Stimulated activated CD4-positive, alpha-beta T cell treated with anti-CD3 and anti-CD28 coated beads, Interleukin-1b, Interleukin-23, amount 100 ng/mL, for 48 hours (primary cell): ENCODE results near the gene OR6K3.
"Not testable (repeated sequence)": the region's sequence is repeated elsewhere in the genome, so short reads cannot be mapped to it uniquely, and the experiment has no call there.

Experiments
- DNase-seq: peaks from one replicate; pipeline ENCODE4 v3.0.0-alpha.2; 2020

Gene OR6K3, protein sequence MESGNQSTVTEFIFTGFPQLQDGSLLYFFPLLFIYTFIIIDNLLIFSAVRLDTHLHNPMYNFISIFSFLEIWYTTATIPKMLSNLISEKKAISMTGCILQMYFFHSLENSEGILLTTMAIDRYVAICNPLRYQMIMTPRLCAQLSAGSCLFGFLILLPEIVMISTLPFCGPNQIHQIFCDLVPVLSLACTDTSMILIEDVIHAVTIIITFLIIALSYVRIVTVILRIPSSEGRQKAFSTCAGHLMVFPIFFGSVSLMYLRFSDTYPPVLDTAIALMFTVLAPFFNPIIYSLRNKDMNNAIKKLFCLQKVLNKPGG

GRCh38 chr1:158720620-158721019 lies at the start of gene OR6K3:
Gene OR6K3, minus strand, starts transcription at chr1:158720720. Its CDS starts 2,605 bp downstream, at chr1:158718115.
- DNase-seq, result no peak

GRCh38 chr1:158754420-158754819 lies 33.9 kb upstream of the OR6K3 start, which contains the start of gene OR6K6:
Gene OR6K6, plus strand, starts transcription at chr1:158754720. Its CDS starts 168 bp downstream, at chr1:158754888.
- no peak for DNase-seq

- no peak for DNase-seq
These were observed 31.7 kb upstream of the OR6K3 start for GRCh38 chr1:158752155-158752712.

DNA sequence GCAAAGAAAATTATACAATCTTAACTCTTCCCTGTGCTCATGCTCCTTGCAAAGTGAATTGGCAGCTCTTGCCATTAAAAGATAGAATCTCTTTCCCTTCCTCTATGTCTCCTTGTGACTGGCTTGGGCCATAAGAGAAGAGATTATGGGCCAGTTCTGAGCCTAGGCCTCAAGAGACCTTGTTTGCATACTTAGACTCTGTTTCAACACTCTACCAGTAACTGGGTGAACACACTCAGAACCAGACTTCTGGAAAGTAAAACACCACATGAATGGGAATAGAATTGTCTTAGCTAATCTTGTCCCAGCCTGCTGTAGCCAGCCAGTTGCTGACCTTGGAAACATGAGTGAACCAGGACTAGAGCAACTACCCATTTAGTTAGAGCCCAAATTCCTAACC lies 15.3 kb upstream of the OR6K3 start:
- no peak for DNase-seq

DNA sequence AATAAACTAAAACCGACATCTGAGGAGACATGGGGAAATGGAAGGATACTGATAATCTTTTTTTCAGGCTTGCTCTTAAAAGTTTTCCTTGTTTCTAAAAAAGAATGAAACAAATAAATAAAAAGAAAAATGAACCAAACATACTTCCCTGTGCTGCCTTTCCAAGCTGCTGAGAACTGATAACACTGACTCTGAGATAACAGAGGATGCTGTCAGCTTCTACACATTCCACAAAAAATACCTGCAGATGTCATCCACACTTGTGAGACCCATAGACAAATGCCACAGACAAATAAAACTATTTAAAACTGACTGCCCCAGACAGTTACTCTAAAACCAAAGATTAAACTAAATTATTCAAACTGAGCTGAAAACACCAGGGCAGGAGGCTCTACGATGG lies 12.0 kb upstream of the OR6K3 start:
- DNase-seq, result no peak

- no peak for DNase-seq
These were observed 11.2 kb upstream of the OR6K3 start for GRCh38 chr1:158731707-158732106.

DNA sequence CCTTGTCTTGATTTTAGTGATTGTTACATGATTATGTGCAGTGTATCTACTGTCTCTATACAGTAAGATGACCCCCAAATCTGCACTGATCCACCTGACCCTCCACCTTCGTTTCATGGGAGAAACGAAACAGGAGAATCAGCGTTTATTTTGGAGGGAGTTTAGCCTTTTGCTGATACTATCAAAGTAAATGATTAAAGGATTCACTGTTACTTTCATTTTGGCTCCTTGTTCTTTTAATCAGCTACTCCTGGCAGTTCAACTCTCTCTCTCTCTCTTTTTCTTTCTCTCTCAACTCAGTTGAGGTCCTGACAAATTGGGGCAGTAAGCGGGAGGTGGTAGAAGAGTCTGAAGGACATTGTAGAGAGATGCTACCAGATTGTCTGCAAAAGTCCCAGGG lies 9.9 kb upstream of the OR6K3 start:
- DNase-seq, result no peak

DNA sequence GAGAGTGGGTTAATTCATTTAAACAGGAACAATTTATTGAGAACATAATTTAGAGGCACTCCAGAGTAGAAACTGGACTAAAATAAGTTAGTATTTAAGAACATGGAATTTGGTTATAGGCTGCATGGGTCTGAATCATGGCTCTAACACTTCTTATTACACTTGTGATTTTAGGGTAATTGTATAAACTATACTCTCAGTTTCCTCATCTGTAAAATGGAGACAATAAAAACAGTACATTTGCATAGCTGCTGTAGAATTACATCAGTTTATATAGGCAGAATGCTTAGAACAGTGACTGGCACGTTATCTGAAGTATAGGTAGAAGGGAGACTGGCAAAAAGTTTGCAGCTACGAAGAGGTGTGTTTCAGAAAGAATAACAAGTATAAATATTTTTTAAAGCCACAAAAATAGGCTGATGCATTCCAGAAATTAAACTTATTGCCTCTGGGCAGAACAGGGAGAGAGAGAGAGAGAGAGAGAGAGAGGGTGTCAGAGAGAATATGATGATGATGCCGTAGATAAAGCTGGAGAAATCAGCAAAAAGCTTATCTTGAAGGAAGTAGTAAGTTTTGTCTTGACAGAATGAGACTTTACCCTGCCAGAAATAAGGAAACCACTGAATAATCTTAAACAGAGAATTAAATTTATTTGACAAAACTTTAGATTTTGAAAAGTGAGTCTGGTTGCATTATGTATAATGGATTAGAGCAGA lies 8.1 kb upstream of the OR6K3 start:
- no peak for DNase-seq

DNA sequence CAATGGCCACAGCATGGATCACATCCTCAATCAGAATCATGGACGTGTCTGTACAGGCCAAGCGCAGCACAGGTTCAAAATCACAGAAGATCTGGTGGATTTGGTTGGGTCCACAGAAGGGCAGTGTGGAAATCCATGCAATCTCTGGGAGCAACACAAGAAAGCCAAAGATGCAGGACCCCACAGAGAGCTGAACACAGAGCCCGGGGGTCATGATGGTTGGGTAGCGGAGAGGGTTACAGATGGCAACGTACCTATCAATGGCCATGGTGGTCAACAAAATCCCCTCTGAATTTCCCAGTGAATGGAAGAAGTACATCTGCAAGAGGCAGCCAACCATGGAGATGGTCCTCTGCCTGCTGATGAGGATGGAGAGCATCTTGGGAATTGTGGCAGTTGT lies 3.9 kb upstream of the OR6K3 start:
- no peak for DNase-seq

- DNase-seq, result no peak
These were observed 856 bp downstream of the OR6K3 start for GRCh38 chr1:158719664-158720063.

GRCh38 chr1:158717344-158717743 lies 3.2 kb downstream of the OR6K3 start:
- no peak for DNase-seq

GRCh38 chr1:158716335-158716734 lies 4.2 kb downstream of the OR6K3 start:
- DNase-seq, result no peak

GRCh38 chr1:158714754-158715153 lies 5.8 kb downstream of the OR6K3 start:
- no peak for DNase-seq

- no peak for DNase-seq
These were observed 9.4 kb downstream of the OR6K3 start for GRCh38 chr1:158711098-158711497.

DNA sequence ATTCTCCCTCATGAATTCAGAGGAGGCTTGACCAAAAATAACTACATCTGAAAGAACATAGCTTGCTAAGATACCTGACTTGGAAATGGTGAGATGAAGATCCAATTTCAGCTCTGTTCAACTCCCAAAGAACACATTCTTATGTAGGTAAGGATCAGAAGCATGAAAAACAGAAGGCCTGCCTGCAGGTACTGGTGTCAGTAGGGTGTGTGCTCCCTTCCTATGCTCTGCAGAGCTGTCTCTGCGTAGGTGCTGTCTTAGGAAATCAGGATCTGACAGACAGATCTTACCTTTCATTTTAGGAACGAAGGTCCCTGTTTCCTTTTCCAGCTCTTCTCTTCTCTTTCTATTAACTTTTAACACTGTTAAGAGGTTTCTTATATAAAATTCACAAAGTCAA lies 14.4 kb downstream of the OR6K3 start:
- no peak for DNase-seq

- no peak for DNase-seq
These were observed 20.0 kb downstream of the OR6K3 start, which contains the start of gene OR6K2 for GRCh38 chr1:158700552-158700951. Gene OR6K2, minus strand, starts transcription at chr1:158700652. Its CDS starts 0 bp downstream, at chr1:158700652.

DNA sequence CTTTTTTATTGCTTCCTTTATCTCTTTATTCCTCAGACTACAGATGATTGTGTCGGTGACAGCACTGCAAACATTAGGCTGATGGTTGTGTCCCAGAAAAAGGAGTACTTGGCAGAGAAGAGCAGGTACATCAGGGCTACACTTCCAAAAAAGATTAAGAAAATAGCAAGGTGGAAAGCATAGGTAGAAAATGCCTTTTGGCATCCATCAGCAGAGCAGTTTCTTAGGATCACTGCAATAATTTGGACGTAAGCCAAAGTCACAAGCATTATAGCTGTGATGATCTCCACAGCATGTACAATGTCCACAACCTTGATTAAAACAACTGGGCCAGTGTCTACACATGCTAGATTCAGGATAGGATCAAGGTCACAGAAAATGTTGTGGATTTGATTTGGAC lies 25.9 kb downstream of the OR6K3 start:
- DNase-seq, result no peak

DNA sequence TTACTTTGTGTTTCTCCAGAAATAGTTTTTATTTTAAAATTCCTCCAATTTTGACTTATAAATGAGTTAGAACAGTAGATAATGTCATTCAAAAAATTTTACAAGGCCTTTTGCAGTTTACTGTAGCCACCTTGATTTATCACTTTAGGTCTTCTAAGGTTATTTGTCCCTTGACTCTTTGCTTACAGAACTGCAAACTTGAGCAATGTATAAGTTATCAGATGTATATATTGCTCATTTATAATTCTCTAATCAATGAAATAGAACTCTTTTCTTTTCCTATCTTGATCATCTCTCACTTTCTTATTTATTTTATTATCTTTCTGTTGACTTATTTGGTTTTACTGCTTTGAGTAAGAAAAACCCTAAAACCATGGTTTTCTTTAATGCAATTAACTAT lies 28.2 kb downstream of the OR6K3 start:
- DNase-seq, result no peak

GRCh38 chr1:158691907-158692306 lies 28.6 kb downstream of the OR6K3 start:
- DNase-seq, result no peak

DNA sequence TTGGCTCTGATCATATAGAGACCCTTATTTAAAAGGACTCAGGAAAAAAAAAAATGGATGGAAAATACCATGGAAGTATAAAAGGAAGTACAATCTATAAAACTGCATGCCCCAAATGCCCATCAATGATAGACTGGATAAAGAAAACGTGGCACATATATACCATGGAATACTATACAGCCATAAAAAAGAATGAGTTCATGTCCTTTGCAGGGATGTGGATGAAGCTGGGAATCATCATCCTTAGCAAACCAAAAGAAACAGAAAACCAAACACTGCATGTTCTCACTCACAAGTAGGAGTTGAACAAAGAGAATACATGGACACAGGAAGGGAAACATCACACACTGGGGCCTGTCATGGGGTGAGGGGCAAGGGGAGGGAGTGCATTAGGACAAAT lies 29.4 kb downstream of the OR6K3 start:
- DNase-seq, result not testable (repeated sequence)

- DNase-seq, result no peak
These were observed 30.6 kb downstream of the OR6K3 start for GRCh38 chr1:158689875-158690274.

DNA sequence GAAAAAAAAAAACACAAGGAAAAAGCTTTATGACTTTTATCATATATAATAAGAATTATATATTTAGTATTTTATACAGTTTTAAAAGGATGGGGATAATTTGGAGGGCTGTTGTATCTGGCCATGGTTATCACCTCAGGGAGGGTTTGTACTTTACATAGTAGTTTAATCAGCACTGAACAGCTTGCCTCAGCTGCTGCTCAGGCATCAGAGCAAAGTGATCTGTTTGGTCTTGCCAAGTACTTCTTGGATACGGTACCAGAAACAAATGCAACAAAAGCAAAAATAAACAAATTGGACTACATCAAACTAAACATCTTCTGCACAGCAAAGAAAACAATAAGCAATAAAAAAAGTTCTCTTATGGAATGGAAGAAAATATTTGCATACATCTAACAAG lies 31.4 kb downstream of the OR6K3 start:
- DNase-seq, result no peak

DNA sequence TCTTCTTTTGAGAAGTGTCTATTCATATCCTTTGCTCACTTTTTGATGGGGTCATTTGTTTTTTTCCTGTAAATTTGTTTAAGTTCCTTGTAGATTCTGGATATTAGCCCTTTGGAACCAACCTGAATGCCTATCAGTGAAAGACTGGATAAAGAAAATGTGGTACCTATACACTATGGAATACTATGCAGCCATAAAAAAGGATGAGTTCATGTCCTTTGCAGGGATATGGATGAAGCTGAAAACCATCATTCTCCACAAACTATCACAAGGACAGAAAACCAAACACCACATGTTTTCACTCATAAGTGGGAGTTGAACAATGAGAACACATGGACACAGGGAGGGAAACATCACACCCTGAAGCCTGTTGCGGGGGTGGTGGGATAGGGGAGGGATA lies 32.2 kb downstream of the OR6K3 start:
- not testable (repeated sequence) for DNase-seq

- DNase-seq, result no peak
These were observed 33.5 kb downstream of the OR6K3 start for GRCh38 chr1:158687037-158687436.
